PFSK-1 (cell line): Measurements from ENCODE around the gene ZNF462.

Experiments
- POLR2AphosphoS5 ChIP-seq: IDR thresholded peaks from 2 replicates; pipeline ENCODE4 v1.6.1; 2012; ENCODE audit warnings: low read depth, mild to moderate bottlenecking, control low read depth, low read length, moderate library complexity
- SIN3A ChIP-seq: IDR thresholded peaks from 2 replicates; pipeline ENCODE4 v1.6.1; 2012; ENCODE audit warnings: mild to moderate bottlenecking, low read length, moderate library complexity, borderline replicate concordance; ENCODE audit not compliant: insufficient read depth
- TAF1 ChIP-seq: IDR thresholded peaks from 2 replicates; pipeline ENCODE4 v1.6.1; 2012; ENCODE audit warnings: low read length, control low read depth, borderline replicate concordance; ENCODE audit not compliant: insufficient read depth
- TF ChIP-seq, protein P1 (sequence below), 2 experiments: IDR thresholded peaks; 2 replicates each; pipeline versions ENCODE4 v1.6.1 to v1.8.0; 2011 to 2012; ENCODE audit warnings: low read depth in 2 of 2, low read length in 2 of 2, control low read depth in 1 of 2, inconsistent platforms in 1 of 2, mild to moderate bottlenecking in 1 of 2, moderate library complexity in 1 of 2; ENCODE audit not compliant: insufficient read depth in 1 of 2

- TF ChIP-seq, protein P1, sequence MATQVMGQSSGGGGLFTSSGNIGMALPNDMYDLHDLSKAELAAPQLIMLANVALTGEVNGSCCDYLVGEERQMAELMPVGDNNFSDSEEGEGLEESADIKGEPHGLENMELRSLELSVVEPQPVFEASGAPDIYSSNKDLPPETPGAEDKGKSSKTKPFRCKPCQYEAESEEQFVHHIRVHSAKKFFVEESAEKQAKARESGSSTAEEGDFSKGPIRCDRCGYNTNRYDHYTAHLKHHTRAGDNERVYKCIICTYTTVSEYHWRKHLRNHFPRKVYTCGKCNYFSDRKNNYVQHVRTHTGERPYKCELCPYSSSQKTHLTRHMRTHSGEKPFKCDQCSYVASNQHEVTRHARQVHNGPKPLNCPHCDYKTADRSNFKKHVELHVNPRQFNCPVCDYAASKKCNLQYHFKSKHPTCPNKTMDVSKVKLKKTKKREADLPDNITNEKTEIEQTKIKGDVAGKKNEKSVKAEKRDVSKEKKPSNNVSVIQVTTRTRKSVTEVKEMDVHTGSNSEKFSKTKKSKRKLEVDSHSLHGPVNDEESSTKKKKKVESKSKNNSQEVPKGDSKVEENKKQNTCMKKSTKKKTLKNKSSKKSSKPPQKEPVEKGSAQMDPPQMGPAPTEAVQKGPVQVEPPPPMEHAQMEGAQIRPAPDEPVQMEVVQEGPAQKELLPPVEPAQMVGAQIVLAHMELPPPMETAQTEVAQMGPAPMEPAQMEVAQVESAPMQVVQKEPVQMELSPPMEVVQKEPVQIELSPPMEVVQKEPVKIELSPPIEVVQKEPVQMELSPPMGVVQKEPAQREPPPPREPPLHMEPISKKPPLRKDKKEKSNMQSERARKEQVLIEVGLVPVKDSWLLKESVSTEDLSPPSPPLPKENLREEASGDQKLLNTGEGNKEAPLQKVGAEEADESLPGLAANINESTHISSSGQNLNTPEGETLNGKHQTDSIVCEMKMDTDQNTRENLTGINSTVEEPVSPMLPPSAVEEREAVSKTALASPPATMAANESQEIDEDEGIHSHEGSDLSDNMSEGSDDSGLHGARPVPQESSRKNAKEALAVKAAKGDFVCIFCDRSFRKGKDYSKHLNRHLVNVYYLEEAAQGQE (IDR thresholded peaks at IDR 0.05; ENCODE audit: insufficient read depth in 1 of 2, low read depth in 2 of 2, low read length in 2 of 2): no peak
- TF ChIP-seq POLR2AphosphoS5 (no peak), SIN3A (no peak), TAF1 (no peak)
These were observed 16.5 kb downstream of the ZNF462 start for GRCh38 chr9:106879439-106879882.
